Ovary (tissue), 3 donors: ENCODE data around the gene REV1.

Source experiments
- CTCF ChIP-seq, 3 donors: fragments of 450-650 bp in 2 of 3; fragments of 200-600 bp in 1 of 3; IDR thresholded peaks; one replicate each; pipeline versions ENCODE4 v1.5.1 to v1.8.0; 2016 to 2022; ENCODE audit warnings: antibody characterized with exemption in 3 of 3, mild to moderate bottlenecking in 1 of 3
- POLR2A ChIP-seq: fragments of 450-650 bp; IDR thresholded peaks from one replicate; pipeline ENCODE4 v1.6.1; 2017; ENCODE audit warnings: antibody characterized with exemption, mild to moderate bottlenecking, moderate library complexity
- donor health status: DM: no; HTN: no; CAD: no.

GRCh38 chr2:99489063-99489760 lies 605 bp downstream of the REV1 start:
- TF ChIP-seq CTCF (IDR thresholded peaks at IDR 0.05) (no peak), POLR2A (no peak)
